Subcutaneous adipose tissue (tissue), 4 donors: ENCODE measurements around the gene DNPH1. TPM values are rescaled to one million over a fixed set of nuclear protein-coding genes. Genes with fewer than 3 reads are reported as not detected.

Experiments used
- total RNA-seq, 4 donors: library from RNA; depleted of rRNA; stranded (reverse); fragments of >200 nt; gene quantifications; one replicate each; pipeline ENCODE4 v1.1.0, GENCODE V29; 2016
- TF ChIP-seq, protein P1 (sequence below): fragments of 450-650 bp; IDR thresholded peaks from one replicate; pipeline ENCODE4 v1.5.1; 2016; ENCODE audit warnings: low read depth, mild to moderate bottlenecking, control low read depth, antibody characterized with exemption, moderate library complexity

Gene DNPH1
- total RNA-seq, 4 donors from 2014 or later, result 29.8 to 72.9 (median 50.8) TPM

DNA sequence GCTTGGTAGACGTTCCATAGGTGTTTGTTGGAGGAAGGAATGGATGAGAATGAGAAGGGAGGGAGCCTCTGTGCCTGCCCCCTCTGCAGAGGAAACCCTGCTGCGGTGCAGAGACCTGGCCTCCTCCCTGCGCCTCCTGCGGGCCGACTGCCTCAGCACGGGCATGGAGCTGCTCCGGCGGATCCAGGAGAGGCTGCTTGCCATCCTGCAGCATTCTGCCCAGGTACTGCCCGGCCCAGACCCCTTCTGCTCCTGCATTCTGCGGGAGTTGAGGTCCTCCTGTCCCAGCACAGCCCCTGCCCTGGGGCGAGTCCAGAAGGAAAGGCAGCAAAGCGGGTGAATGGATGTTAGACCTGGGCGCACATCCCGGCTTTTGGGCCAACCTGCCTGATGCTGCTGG is 6.1 kb downstream of the DNPH1 start:
- TF ChIP-seq, protein P1, sequence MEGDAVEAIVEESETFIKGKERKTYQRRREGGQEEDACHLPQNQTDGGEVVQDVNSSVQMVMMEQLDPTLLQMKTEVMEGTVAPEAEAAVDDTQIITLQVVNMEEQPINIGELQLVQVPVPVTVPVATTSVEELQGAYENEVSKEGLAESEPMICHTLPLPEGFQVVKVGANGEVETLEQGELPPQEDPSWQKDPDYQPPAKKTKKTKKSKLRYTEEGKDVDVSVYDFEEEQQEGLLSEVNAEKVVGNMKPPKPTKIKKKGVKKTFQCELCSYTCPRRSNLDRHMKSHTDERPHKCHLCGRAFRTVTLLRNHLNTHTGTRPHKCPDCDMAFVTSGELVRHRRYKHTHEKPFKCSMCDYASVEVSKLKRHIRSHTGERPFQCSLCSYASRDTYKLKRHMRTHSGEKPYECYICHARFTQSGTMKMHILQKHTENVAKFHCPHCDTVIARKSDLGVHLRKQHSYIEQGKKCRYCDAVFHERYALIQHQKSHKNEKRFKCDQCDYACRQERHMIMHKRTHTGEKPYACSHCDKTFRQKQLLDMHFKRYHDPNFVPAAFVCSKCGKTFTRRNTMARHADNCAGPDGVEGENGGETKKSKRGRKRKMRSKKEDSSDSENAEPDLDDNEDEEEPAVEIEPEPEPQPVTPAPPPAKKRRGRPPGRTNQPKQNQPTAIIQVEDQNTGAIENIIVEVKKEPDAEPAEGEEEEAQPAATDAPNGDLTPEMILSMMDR, result no peak

- TF ChIP-seq, protein P1, result no peak
Measured at GRCh38 chr6:43222418-43223059, 6.7 kb downstream of the DNPH1 start.

DNA sequence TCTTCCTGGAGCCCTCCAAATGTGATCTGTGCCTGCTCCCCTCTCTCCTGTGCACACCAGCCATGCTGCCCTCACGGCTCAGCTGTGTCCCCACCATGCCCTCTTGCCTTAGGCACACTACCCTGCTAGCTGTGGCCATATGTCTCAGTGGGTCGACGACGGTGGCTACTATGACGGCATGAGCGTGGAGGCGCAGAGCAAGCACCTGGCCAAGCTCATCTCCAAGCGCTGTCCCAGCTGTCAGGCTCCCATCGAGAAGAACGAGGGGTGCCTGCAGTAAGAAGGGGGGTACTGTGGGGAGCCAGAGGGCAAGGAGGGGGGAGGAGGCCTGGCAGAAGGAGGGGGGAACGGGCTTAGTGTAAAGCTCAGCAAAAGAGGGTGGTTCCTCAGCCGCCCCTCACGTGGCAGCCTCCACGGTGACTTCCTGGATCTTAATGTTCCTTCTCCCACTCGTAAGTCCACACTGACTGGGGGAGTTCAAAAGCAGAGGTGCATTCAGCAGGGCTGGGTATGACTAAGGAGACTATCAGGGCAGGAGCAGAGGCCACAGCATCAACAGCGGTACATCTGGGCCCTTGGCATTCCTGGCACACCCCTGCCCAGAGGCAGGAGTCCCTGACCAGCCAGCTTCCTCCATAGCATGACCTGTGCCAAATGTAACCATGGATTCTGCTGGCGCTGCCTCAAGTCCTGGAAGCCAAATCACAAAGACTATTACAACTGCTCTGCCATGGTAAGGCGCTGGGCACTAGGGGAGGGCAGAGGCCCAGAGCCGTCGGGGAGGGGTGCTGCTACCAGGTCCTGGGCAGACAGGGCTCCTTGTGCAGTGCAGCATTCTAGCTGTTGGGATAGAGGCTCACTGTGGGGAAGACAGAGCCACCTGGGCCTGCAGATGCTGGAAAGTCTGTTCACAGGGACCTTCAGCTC is 8.0 kb downstream of the DNPH1 start:
- TF ChIP-seq, protein P1, result no peak

DNA sequence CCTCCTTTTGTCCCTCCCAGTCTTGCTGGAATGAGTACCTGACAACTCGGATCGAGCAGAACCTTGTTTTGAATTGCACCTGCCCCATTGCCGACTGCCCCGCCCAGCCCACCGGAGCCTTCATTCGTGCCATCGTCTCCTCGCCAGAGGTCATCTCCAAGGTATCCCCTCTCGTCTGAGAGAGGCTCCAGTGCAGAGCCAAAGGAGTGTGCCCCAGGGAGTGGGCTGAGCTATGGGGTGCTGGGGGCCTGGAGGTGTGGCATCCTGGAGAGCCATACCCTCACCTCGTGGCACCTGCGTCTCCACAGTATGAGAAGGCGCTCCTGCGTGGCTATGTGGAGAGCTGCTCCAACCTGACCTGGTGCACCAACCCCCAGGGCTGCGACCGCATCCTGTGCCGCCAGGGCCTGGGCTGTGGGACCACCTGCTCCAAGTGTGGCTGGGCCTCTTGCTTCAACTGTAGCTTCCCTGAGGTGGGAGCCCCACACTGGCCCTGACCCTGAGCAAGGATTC is 8.8 kb downstream of the DNPH1 start:
- TF ChIP-seq, protein P1, result no peak

DNA sequence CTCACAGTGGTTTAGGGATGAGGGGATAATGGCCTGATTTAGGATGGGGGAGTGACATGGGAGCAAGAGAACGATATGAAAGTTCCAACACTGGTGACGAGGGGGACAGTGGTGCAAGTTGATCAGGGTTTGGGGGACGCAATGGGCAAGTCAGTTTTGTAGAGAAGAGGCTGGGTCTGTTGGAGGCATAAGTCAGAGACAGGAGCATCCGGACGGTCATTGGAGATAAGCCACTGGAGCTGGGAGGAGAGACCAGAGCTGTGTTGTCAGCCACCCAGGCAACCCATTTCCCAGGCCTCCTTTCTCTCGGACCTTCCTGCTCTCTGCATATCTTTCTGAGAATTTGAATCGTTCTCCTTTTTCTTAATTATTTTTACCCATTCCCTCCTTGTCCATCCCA is 9.5 kb downstream of the DNPH1 start:
- TF ChIP-seq, protein P1, result no peak

DNA sequence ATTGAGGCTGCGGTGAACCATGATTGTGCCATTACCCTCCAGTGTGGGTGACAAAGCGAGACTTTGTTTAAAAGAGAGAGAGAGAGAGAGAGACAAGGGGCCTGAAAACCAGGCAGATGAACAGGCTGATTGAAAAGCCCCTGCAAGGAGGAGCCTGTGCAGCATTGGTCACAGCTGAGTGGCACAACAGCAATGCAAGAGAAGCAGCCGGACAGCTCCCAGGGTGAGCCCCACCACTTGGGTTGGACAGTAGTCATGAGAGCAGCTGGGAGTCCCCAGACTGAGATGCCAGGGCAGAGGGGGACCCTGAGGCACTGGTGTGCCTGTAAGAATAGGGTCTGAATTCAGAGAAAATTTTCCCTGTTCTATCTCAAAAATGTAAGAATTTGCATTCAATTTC is 10.2 kb downstream of the DNPH1 start:
- TF ChIP-seq, protein P1, result no peak

GRCh38 chr6:43217351-43217750 is 11.9 kb downstream of the DNPH1 start:
- TF ChIP-seq, protein P1, result no peak
